ENCODE results near the gene COL4A2. TPM values are rescaled to one million over a fixed set of nuclear protein-coding genes. Genes with fewer than 3 reads are reported as not detected.

Gene COL4A2
- total and polyA plus RNA-seq, 9 donors = 59.5 to 171 (median 136) TPM

DNA sequence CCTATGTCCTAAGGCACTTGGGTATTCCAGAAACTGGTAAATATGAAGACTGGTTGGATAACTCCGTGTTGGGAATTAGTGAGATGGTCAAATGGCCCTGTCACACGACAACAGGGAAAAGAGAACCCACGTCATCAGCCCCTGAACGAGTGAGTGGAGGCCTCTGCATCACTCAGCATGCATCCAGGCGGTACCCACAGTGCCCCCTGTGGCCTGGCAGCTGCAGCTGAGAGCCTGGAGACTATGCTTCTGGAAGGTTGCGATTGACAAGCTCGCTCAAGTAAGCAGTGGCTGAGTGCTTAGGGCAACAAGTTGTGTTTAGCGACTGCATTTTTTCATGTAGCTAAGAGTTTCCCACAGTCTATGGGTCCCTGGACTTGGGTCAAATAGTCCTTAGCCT is 55.9 kb downstream of the COL4A2 start:
- Histone ChIP-seq H3K4me1 (ENCODE audit: insufficient read depth) (peaks cover 14% of the 10 kb centered on the region), H3K27ac (no peak overlapping the region), H3K27me3 (no peaks in the 10 kb centered on the region), H3K9me3 (no peaks in the 10 kb centered on the region), H3K36me3 (no peaks in the 10 kb centered on the region), H3K4me3 (no peak overlapping the region)
- no peak for TF ChIP-seq EP300 (IDR thresholded peaks at IDR 0.05)
- no peak for TF ChIP-seq POLR2A (IDR thresholded peaks at IDR 0.05)
- TF ChIP-seq CTCF (IDR thresholded peaks at IDR 0.05) = no peak
- 78 to 89% (median 82%) methylated on average over 8 of the region's 8 CpGs for WGBS, 3 donors
- intact Hi-C loops (cut with DNase I) = no loop called here
- no peak for DNase-seq

- H3K36me3 ChIP-seq = no peaks in the 10 kb centered on the region
- no peaks in the 10 kb centered on the region for H3K27me3 ChIP-seq
- H3K4me1 ChIP-seq (ENCODE audit: insufficient read depth) = peaks cover 14% of the 10 kb centered on the region
- TF ChIP-seq EP300 (IDR thresholded peaks at IDR 0.05) (no peak), CTCF (IDR thresholded peaks at IDR 0.05) (no peak), POLR2A (IDR thresholded peaks at IDR 0.05) (no peak)
- no peaks in the 10 kb centered on the region for H3K9me3 ChIP-seq
- DNase-seq = no peak
- H3K4me3 ChIP-seq = no peak overlapping the region
- 55 to 65% (median 61%) methylated on average over 5 of the region's 5 CpGs for WGBS, 3 donors
- H3K27ac ChIP-seq = no peak overlapping the region
- intact Hi-C loops (cut with DNase I) = no loop called here
Measured at GRCh38 chr13:110364081-110364480, 57.0 kb downstream of the COL4A2 start.

DNA sequence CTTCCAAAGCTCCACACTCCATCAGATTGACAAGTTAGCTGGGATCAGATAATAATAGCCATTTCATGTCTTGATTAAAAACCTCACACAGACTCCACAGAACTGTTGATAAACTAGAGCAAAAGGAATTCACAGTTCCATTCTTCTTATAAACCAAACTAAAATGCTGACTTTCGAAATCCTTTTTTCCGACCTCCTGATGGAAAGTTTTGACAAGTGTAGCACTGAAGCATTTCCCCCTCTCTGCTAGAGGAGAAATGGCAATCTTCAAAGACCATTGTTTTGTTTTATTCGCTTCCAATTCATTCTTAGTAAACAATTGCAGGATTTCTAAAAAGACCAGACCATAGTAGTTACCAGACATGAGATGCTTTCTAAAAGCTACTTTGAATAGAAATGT is 58.8 kb downstream of the COL4A2 start:
- 86 to 90% (median 89%) methylated on average over 3 of the region's 3 CpGs for WGBS, 3 donors
- no peak overlapping the region for H3K4me3 ChIP-seq
- intact Hi-C loops (cut with DNase I) = no loop called here
- H3K4me1 ChIP-seq (ENCODE audit: insufficient read depth) = peaks cover 13% of the 10 kb centered on the region
- no peaks in the 10 kb centered on the region for H3K36me3 ChIP-seq
- no peaks in the 10 kb centered on the region for H3K9me3 ChIP-seq
- TF ChIP-seq EP300 (IDR thresholded peaks at IDR 0.05) (no peak), POLR2A (IDR thresholded peaks at IDR 0.05) (no peak), CTCF (IDR thresholded peaks at IDR 0.05) (no peak)
- H3K27me3 ChIP-seq = no peaks in the 10 kb centered on the region
- DNase-seq = no peak
- H3K27ac ChIP-seq = no peak overlapping the region

- no peak for DNase-seq
- no peaks in the 10 kb centered on the region for H3K9me3 ChIP-seq
- H3K27me3 ChIP-seq = no peaks in the 10 kb centered on the region
- H3K4me1 ChIP-seq (ENCODE audit: insufficient read depth) = peaks cover 11% of the 10 kb centered on the region
- intact Hi-C loops (cut with DNase I) = no loop called here
- WGBS, 3 donors = 83 to 93% (median 83%) methylated on average over 3 of the region's 3 CpGs
- no peak overlapping the region for H3K4me3 ChIP-seq
- TF ChIP-seq POLR2A (IDR thresholded peaks at IDR 0.05) (no peak), CTCF (IDR thresholded peaks at IDR 0.05) (no peak), EP300 (IDR thresholded peaks at IDR 0.05) (no peak)
- no peak overlapping the region for H3K27ac ChIP-seq
- H3K36me3 ChIP-seq = no peaks in the 10 kb centered on the region
Measured at GRCh38 chr13:110366733-110367132, 59.6 kb downstream of the COL4A2 start.

- peaks cover 9% of the 10 kb centered on the region for H3K4me1 ChIP-seq (ENCODE audit: insufficient read depth)
- 78 to 88% (median 87%) methylated on average over 4 of the region's 4 CpGs for WGBS, 3 donors
- DNase-seq = no peak
Measured at GRCh38 chr13:110367620-110368019, 60.5 kb downstream of the COL4A2 start.

More at GRCh38 chr13:110367620-110368019, 60.5 kb downstream of the COL4A2 start:
- Histone ChIP-seq H3K27me3 (no peaks in the 10 kb centered on the region), H3K4me3 (no peak overlapping the region), H3K9me3 (no peaks in the 10 kb centered on the region), H3K27ac (no peak overlapping the region), H3K36me3 (no peaks in the 10 kb centered on the region)
- intact Hi-C loops (cut with DNase I) = no loop called here
- TF ChIP-seq POLR2A (IDR thresholded peaks at IDR 0.05) (no peak), EP300 (IDR thresholded peaks at IDR 0.05) (no peak), CTCF (IDR thresholded peaks at IDR 0.05) (no peak)

All from ovary (tissue), 9 donors.